ENCODE measurements around the gene CDH4. TPM values are rescaled to one million over a fixed set of nuclear protein-coding genes. Genes with fewer than 3 reads are reported as not detected.

Gene CDH4
- total RNA-seq, 1 experiment from 2014 or later, result not detected

DNA sequence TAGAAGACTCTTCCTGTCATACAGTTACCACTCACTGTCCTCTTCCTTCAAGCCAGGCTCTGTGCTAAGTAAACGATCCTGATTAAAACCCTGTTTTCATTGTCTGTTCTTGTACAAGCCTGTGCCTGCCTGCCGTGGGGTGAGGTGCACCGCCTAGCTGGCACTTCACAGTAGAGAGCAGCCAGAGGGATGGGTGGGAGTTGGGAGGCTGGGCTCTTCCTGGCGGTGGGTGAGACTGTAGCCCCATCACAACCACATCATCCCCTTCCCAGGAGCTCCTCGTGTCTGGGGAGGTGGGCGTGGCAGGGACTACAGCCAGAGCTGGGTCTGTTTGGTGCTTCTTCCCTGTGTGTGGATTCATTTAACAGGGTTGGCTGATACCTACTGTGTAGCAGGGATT is 431.7 kb downstream of the CDH4 start:
- no peak for TF ChIP-seq POLR2AphosphoS5 (IDR thresholded peaks at IDR 0.05; ENCODE audit: low read depth, low read length)
- TF ChIP-seq TCF7L2 (IDR thresholded peaks at IDR 0.05; ENCODE audit: low read depth, low read length), result no peak
- TF ChIP-seq SIN3A (IDR thresholded peaks at IDR 0.05; ENCODE audit: borderline replicate concordance, insufficient read depth, low read depth, low read length), result no peak
- TF ChIP-seq, protein P1, sequence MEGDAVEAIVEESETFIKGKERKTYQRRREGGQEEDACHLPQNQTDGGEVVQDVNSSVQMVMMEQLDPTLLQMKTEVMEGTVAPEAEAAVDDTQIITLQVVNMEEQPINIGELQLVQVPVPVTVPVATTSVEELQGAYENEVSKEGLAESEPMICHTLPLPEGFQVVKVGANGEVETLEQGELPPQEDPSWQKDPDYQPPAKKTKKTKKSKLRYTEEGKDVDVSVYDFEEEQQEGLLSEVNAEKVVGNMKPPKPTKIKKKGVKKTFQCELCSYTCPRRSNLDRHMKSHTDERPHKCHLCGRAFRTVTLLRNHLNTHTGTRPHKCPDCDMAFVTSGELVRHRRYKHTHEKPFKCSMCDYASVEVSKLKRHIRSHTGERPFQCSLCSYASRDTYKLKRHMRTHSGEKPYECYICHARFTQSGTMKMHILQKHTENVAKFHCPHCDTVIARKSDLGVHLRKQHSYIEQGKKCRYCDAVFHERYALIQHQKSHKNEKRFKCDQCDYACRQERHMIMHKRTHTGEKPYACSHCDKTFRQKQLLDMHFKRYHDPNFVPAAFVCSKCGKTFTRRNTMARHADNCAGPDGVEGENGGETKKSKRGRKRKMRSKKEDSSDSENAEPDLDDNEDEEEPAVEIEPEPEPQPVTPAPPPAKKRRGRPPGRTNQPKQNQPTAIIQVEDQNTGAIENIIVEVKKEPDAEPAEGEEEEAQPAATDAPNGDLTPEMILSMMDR (IDR thresholded peaks at IDR 0.05), result no peak
- TF ChIP-seq, protein P2, sequence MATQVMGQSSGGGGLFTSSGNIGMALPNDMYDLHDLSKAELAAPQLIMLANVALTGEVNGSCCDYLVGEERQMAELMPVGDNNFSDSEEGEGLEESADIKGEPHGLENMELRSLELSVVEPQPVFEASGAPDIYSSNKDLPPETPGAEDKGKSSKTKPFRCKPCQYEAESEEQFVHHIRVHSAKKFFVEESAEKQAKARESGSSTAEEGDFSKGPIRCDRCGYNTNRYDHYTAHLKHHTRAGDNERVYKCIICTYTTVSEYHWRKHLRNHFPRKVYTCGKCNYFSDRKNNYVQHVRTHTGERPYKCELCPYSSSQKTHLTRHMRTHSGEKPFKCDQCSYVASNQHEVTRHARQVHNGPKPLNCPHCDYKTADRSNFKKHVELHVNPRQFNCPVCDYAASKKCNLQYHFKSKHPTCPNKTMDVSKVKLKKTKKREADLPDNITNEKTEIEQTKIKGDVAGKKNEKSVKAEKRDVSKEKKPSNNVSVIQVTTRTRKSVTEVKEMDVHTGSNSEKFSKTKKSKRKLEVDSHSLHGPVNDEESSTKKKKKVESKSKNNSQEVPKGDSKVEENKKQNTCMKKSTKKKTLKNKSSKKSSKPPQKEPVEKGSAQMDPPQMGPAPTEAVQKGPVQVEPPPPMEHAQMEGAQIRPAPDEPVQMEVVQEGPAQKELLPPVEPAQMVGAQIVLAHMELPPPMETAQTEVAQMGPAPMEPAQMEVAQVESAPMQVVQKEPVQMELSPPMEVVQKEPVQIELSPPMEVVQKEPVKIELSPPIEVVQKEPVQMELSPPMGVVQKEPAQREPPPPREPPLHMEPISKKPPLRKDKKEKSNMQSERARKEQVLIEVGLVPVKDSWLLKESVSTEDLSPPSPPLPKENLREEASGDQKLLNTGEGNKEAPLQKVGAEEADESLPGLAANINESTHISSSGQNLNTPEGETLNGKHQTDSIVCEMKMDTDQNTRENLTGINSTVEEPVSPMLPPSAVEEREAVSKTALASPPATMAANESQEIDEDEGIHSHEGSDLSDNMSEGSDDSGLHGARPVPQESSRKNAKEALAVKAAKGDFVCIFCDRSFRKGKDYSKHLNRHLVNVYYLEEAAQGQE (IDR thresholded peaks at IDR 0.05; ENCODE audit: insufficient read depth in 1 of 2, low read depth in 2 of 2, low read length in 1 of 2), result no peak
- H3K27ac ChIP-seq (ENCODE audit: low read length), result no peak overlapping the region
- H3K36me3 ChIP-seq (ENCODE audit: control insufficient read depth, insufficient read depth, low read length), result no peaks in the 10 kb centered on the region
- H3K9me3 ChIP-seq (ENCODE audit: control insufficient read depth, insufficient read depth, low read depth, low read length), result no peaks in the 10 kb centered on the region
- in situ Hi-C loops (cut with HindIII; ENCODE audit: low pct_unique_long_range_greater_than_20kb, low sequenced_read_pairs) (no loop called here), intact Hi-C loops (cut with micrococcal nuclease; ENCODE audit: unreplicated experiment) (no loop called here)
- POLR2A ChIA-PET, result no interaction called here
- H3K4me3 ChIP-seq (ENCODE audit: low read depth in 2 of 2, low read length in 2 of 2), result no peak overlapping the region
- peaks cover 44% of the 10 kb centered on the region for H3K27me3 ChIP-seq (ENCODE audit: control insufficient read depth, insufficient read depth, low read length)
- ATAC-seq (no peak), DNase-seq (ENCODE audit: low read depth, low spot score) (no peak)
- CTCF ChIA-PET, result no interaction called here
- BruUV-seq (replicated peaks), result no TSS peak
- H3K4me1 ChIP-seq (ENCODE audit: control insufficient read depth, insufficient read depth, low read length), result no peaks in the 10 kb centered on the region; the same call in 1 of the 2 replicates

DNA sequence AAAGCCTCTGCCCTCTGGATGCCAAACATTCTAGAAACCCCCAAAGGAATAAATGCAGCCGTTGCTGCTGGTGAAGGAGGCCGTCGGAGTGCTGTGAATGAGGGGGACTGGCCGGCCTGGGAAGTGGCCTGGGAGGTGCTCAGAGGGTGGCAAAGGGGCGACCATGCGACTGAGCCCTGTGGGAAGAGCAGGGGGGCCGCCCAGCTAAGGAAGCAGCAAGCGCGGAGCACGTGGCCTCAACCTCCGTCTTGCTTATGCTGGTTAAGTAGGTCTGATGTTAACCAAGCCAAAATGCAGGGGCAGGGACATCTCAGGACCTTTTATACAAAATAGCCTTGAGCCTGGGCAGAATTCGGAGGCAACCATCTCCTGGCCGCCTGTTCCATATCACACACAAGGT is 432.1 kb downstream of the CDH4 start:
- H3K27me3 ChIP-seq (ENCODE audit: control insufficient read depth, insufficient read depth, low read length), result peaks cover 47% of the 10 kb centered on the region

More for the DNA sequence above, 432.1 kb downstream of the CDH4 start:
- in situ Hi-C loops (cut with HindIII; ENCODE audit: low pct_unique_long_range_greater_than_20kb, low sequenced_read_pairs), result no loop called here
- Histone ChIP-seq H3K4me3 (ENCODE audit: low read depth in 2 of 2, low read length in 2 of 2) (no peak overlapping the region), H3K4me1 (ENCODE audit: control insufficient read depth, insufficient read depth, low read length) (no peaks in the 10 kb centered on the region; the same call in 1 of the 2 replicates), H3K9me3 (ENCODE audit: control insufficient read depth, insufficient read depth, low read depth, low read length) (no peaks in the 10 kb centered on the region), H3K27ac (ENCODE audit: low read length) (no peak overlapping the region), H3K36me3 (ENCODE audit: control insufficient read depth, insufficient read depth, low read length) (no peaks in the 10 kb centered on the region)
- DNase-seq (ENCODE audit: low read depth, low spot score), result no peak
- ATAC-seq, result no peak
- BruUV-seq (replicated peaks), result no TSS peak
- ChIA-PET POLR2A (no interaction called here), CTCF (no interaction called here)
- intact Hi-C loops (cut with micrococcal nuclease; ENCODE audit: unreplicated experiment), result no loop called here
- no peak for TF ChIP-seq SIN3A (IDR thresholded peaks at IDR 0.05; ENCODE audit: borderline replicate concordance, insufficient read depth, low read depth, low read length)
- no peak for TF ChIP-seq TCF7L2 (IDR thresholded peaks at IDR 0.05; ENCODE audit: low read depth, low read length)
- TF ChIP-seq POLR2AphosphoS5 (IDR thresholded peaks at IDR 0.05; ENCODE audit: low read depth, low read length), result no peak
- TF ChIP-seq, protein P2 (IDR thresholded peaks at IDR 0.05; ENCODE audit: insufficient read depth in 1 of 2, low read depth in 2 of 2, low read length in 1 of 2), result no peak
- TF ChIP-seq, protein P1 (IDR thresholded peaks at IDR 0.05), result no peak
